Gastrocnemius medialis (tissue), 4 donors: ENCODE data around the gene OR13J1. TPM values are rescaled to one million over a fixed set of nuclear protein-coding genes. Genes with fewer than 3 reads are reported as not detected.

Source experiments
- ATAC-seq, 2 donors: fragments of 150-250 bp; one replicate each; pipeline ENCODE4 v1.9.1; 2016
- DNase-seq, 2 donors: peaks; one replicate each; pipeline ENCODE4 v3.0.0-alpha.2; 2019
- H3K27ac ChIP-seq, 4 donors: fragments of 200-600 bp; sonication (generic); 1 replicate in 1 of 4; 2 replicates in 3 of 4; pipeline ENCODE4 v1.5.1; 2016 to 2018; ENCODE audit warnings: mild to moderate bottlenecking in 2 of 4, moderate library complexity in 1 of 4
- H3K27me3 ChIP-seq, 3 donors: fragments of 200-600 bp; sonication (generic) in 2 of 3; 1 replicate in 1 of 3; 2 replicates in 2 of 3; pipeline versions ENCODE4 v1.5.1 to v1.6.0; 2016 to 2019; ENCODE audit warnings: mild to moderate bottlenecking in 1 of 3, moderate library complexity in 1 of 3
- H3K36me3 ChIP-seq, 2 donors: fragments of 200-600 bp; sonication (generic) in 1 of 2; one replicate each; pipeline ENCODE4 v1.5.1; 2017 to 2018
- H3K4me1 ChIP-seq, 2 donors: fragments of 200-600 bp; sonication (generic) in 1 of 2; one replicate each; pipeline ENCODE4 v1.5.1; 2016 to 2017; ENCODE audit warnings: mild to moderate bottlenecking in 2 of 2
- H3K4me3 ChIP-seq, 4 donors: fragments of 200-600 bp; sonication (generic) in 3 of 4; 1 replicate in 1 of 4; 2 replicates in 3 of 4; pipeline ENCODE4 v1.5.1; 2016 to 2019; ENCODE audit warnings: mild to moderate bottlenecking in 2 of 4
- H3K9me3 ChIP-seq, 3 donors: fragments of 200-600 bp; sonication (generic) in 2 of 3; 1 replicate in 1 of 3; 2 replicates in 2 of 3; pipeline ENCODE4 v1.5.1; 2016 to 2019
- CTCF ChIP-seq, 5 experiments: fragments of 450-650 bp in 3 of 5; fragments of 200-600 bp in 2 of 5; sonication (generic) in 2 of 5; IDR thresholded peaks in 4 of 5; conservative IDR thresholded peaks in 1 of 5; 1 replicate in 4 of 5; 2 replicates in 1 of 5; pipeline ENCODE4 v1.5.1; 2016 to 2019; ENCODE audit warnings: antibody characterized with exemption in 5 of 5, mild to moderate bottlenecking in 3 of 5, moderate library complexity in 3 of 5
- POLR2A ChIP-seq, 2 donors: fragments of 450-650 bp; IDR thresholded peaks; one replicate each; pipeline ENCODE4 v1.6.1; 2017; ENCODE audit warnings: antibody characterized with exemption in 2 of 2, mild to moderate bottlenecking in 2 of 2, moderate library complexity in 2 of 2
- in situ Hi-C, 4 donors: fragments of 200-750 bp; cut with MboI; loops; one replicate each; pipeline versions ENCODE4 v1.15.0 to v1.8.0; 2017; ENCODE audit warnings: low sequenced_read_pairs in 4 of 4
- intact Hi-C: fragments of 100-400 bp; cut with DNase I; formaldehyde crosslinking; loops from one replicate; pipeline ENCODE4 v1.15.1; 2023; ENCODE audit warnings: low total_unique reads
- total RNA-seq, 4 donors: library from RNA; depleted of rRNA; stranded (reverse); fragments of >200 nt; gene quantifications; one replicate each; pipeline versions ENCODE4 v1.1.0 to v1.2.3, GENCODE V29; 2016

The OR13J1 gene
- total RNA-seq, 4 donors from 2014 or later, result not detected

DNA sequence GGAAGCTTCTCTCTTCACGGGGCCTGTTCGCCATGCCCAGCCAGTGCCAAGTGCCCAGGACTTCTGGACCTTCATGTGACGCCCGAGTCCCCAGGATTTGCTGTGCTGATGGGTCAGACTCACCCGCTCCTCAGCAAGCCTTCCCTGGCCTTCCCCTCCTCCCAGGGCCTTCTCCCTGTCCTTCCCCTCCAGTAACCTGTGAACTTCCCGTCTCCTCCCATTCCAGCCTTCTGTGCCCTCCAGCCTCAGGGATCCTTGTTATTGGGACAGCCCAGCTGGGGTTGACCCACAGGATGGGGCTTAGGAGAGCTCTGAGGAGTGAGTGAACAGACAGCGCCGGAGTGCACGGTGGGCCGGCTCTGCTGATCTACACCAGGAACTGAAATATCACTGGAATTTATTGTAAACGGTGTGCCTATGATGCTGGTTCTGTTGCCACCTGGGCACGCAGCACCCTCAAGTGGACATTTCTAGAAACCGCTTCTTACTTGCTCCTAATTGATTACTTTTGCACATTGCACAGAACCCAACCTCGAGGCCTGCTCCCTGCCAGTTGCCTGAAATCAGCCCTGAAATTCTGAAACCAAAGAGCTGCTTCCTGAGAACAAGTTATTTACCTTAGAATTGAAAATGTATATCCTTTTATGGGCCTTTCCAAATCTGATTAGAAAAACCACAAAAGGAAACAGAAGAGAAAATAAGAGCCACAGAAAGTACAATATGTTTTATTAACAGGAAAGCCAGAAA, 40.6 kb upstream of the OR13J1 start:
- intact Hi-C loops, result no loop called here
- Histone ChIP-seq H3K4me3 (peak overlapping the region; percentile 20 to 46 (median 38)), H3K27ac (peak overlapping the region; percentile 80 to 87 (median 84)), H3K4me1 (peaks cover 30 to 35% of the 10 kb centered on the region in 2 donors), H3K9me3 (no peaks in the 10 kb centered on the region), H3K36me3 (no peaks in the 10 kb centered on the region), H3K27me3 (no peaks in the 10 kb centered on the region)
- DNase-seq (no peak), ATAC-seq (no peak)
- TF ChIP-seq POLR2A (IDR thresholded peaks at IDR 0.05) (no peak), CTCF (IDR thresholded peaks at IDR 0.05 in 4 of 5, conservative IDR thresholded peaks at IDR 0.05 in 1 of 5) (peak in 3 of 5 experiments; percentile 5 to 42 (median 32))
- in situ Hi-C loops, result no loop called here

- no peaks in the 10 kb centered on the region for H3K9me3 ChIP-seq
- H3K36me3 ChIP-seq, result no peaks in the 10 kb centered on the region
- ATAC-seq (no peak), DNase-seq (peak in 1 of 2 donors; percentile 54)
- peak overlapping the region; percentile 80 to 87 (median 84) for H3K27ac ChIP-seq
- intact Hi-C loops (no loop called here), in situ Hi-C loops (loop anchor here in 1 of 4 donors (10.0 kb wide), 1 partner anchor 115 kb away; no protein-coding TSS in a partner anchor)
- TF ChIP-seq CTCF (IDR thresholded peaks at IDR 0.05 in 4 of 5, conservative IDR thresholded peaks at IDR 0.05 in 1 of 5), result no peak
- peak overlapping the region; percentile 20 to 46 (median 38) for H3K4me3 ChIP-seq
- H3K4me1 ChIP-seq, result peaks cover 36 to 43% of the 10 kb centered on the region in 2 donors
- no peaks in the 10 kb centered on the region for H3K27me3 ChIP-seq
These were observed 39.7 kb upstream of the OR13J1 start for GRCh38 chr9:35909687-35910612.

DNA sequence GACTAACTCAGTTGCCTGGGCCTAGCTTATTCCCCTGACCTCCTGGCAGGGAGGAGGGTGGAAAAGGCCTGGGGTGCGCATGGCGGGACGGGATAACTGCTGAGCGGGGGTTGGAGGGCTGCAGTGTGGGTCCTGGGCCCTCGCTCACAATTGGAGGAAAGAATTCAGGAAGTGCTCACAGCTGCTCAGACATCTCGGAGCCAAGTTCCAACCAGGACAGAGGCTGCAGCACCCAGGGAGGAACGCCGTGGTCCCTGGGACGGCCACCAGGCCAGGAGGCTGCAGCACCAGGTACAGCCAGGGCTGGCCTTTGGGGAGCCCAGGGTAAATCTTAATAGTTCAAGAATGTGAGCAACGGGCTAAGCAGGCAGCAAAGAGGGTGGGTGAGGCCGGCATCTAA, 39.1 kb upstream of the OR13J1 start, which contains the start of gene SPAAR:
SPAAR (plus strand) TSS at position 217 of the 400 bp plus-strand sequence. CDS start 974 bp downstream, outside the sequence.
- no peak for DNase-seq
- H3K36me3 ChIP-seq, result no peaks in the 10 kb centered on the region
- in situ Hi-C loops, result loop anchor here in 1 of 4 donors (10.0 kb wide), 1 partner anchor 116 kb away; no protein-coding TSS in a partner anchor
- TF ChIP-seq CTCF (IDR thresholded peaks at IDR 0.05 in 4 of 5, conservative IDR thresholded peaks at IDR 0.05 in 1 of 5) (no peak), POLR2A (IDR thresholded peaks at IDR 0.05) (no peak)
- peaks cover 41 to 47% of the 10 kb centered on the region in 2 donors for H3K4me1 ChIP-seq
- no peak for ATAC-seq
- H3K27me3 ChIP-seq, result no peaks in the 10 kb centered on the region
- H3K9me3 ChIP-seq, result no peaks in the 10 kb centered on the region
- peak within 1 kb of the TSS; percentile 24 to 46 (median 38) for H3K4me3 ChIP-seq
- intact Hi-C loops, result no loop called here
- H3K27ac ChIP-seq, result peak within 1 kb of the TSS; percentile 80 to 87 (median 84)

DNA sequence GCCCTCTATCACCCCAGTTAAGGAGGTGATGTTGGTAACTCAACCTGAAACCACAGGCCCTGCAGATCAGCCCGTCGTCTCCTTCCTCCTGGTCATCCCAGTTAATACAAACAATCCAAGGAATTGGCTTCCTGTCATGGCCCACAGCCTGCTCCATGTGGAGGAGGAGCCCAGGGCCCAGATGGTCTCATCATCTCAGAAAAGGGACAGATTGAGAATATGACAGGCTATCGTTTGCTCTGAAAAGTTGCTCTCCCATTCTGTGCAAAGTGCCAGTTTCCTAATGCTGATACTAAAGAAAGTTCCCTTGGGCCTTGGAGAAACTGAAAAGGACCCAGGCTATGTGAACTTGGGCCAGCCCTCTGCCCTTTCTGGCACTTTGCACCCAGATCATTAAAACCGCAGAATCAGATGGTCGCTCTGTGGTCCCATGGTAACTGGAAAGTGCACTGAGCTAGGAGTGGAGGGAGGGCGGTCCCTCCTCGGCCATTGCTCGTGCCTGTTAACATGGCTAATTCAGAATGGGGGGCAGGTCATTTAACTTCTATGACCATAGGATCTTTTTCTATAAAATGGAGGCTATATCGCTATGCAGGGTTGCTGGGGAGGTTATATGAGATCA, 38.4 kb upstream of the OR13J1 start:
- Histone ChIP-seq H3K36me3 (no peaks in the 10 kb centered on the region), H3K9me3 (no peaks in the 10 kb centered on the region), H3K4me1 (peaks cover 44 to 49% of the 10 kb centered on the region in 2 donors), H3K27me3 (no peaks in the 10 kb centered on the region), H3K27ac (peak overlapping the region; percentile 80 to 87 (median 84)), H3K4me3 (peak overlapping the region; percentile 24 to 46 (median 38))
- in situ Hi-C loops, result loop anchor here in 1 of 4 donors (10.0 kb wide), 1 partner anchor 116 kb away; no protein-coding TSS in a partner anchor
- peak in 1 of 2 donors; percentile 37 for DNase-seq
- ATAC-seq, result no peak
- intact Hi-C loops, result no loop called here
- TF ChIP-seq POLR2A (IDR thresholded peaks at IDR 0.05) (no peak), CTCF (IDR thresholded peaks at IDR 0.05 in 4 of 5, conservative IDR thresholded peaks at IDR 0.05 in 1 of 5) (no peak)
